ENCODE data around the gene CHIT1. TPM values are rescaled to one million over a fixed set of nuclear protein-coding genes. Genes with fewer than 3 reads are reported as not detected.

Gene CHIT1
- total RNA-seq, 4 donors from 2014 or later, result 0.67 to 4.1 TPM; not detected in 2

DNA sequence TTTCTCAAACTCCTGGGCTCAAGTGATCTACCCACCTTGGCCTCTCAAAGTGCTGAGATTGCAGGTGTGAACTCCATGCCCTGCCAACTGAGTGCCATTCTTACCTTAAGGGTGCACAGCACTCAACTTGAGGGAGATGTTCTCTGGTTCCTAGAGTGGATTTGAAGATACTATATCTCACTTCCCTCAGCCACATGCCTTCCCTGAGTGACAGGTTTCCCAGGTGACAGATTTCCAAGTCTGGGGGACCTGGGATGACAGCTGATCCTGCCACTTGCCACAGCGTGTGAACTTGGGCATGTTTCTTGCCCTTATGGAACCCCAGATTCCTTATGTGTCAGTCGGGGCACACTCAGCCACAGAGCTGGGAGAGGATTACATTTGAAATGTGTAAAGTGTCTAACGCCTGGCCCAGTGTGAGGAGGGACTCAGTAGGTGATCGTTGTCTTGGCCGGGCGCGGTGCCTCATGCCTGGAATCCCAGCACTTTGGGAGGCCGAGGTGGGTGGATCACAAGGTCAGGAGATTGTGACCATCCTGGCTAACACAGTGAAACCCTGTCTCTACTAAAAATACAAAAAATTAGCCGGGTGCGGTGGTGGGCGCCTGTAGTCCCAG, 46.3 kb upstream of the CHIT1 start:
- Histone ChIP-seq H3K27ac (peak overlapping the region; percentile 48 to 85 (median 69)), H3K27me3 (no peaks in the 10 kb centered on the region), H3K4me3 (no peak overlapping the region), H3K9me3 (no peaks in the 10 kb centered on the region), H3K36me3 (no peaks in the 10 kb centered on the region), H3K4me1 (peaks cover 3 to 66% (median 17%) of the 10 kb centered on the region in 4 donors)
- no peak for DNase-seq
- TF ChIP-seq, protein P1, sequence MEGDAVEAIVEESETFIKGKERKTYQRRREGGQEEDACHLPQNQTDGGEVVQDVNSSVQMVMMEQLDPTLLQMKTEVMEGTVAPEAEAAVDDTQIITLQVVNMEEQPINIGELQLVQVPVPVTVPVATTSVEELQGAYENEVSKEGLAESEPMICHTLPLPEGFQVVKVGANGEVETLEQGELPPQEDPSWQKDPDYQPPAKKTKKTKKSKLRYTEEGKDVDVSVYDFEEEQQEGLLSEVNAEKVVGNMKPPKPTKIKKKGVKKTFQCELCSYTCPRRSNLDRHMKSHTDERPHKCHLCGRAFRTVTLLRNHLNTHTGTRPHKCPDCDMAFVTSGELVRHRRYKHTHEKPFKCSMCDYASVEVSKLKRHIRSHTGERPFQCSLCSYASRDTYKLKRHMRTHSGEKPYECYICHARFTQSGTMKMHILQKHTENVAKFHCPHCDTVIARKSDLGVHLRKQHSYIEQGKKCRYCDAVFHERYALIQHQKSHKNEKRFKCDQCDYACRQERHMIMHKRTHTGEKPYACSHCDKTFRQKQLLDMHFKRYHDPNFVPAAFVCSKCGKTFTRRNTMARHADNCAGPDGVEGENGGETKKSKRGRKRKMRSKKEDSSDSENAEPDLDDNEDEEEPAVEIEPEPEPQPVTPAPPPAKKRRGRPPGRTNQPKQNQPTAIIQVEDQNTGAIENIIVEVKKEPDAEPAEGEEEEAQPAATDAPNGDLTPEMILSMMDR (IDR thresholded peaks at IDR 0.05), result no peak
- no peak for TF ChIP-seq POLR2A (IDR thresholded peaks at IDR 0.05)

DNA sequence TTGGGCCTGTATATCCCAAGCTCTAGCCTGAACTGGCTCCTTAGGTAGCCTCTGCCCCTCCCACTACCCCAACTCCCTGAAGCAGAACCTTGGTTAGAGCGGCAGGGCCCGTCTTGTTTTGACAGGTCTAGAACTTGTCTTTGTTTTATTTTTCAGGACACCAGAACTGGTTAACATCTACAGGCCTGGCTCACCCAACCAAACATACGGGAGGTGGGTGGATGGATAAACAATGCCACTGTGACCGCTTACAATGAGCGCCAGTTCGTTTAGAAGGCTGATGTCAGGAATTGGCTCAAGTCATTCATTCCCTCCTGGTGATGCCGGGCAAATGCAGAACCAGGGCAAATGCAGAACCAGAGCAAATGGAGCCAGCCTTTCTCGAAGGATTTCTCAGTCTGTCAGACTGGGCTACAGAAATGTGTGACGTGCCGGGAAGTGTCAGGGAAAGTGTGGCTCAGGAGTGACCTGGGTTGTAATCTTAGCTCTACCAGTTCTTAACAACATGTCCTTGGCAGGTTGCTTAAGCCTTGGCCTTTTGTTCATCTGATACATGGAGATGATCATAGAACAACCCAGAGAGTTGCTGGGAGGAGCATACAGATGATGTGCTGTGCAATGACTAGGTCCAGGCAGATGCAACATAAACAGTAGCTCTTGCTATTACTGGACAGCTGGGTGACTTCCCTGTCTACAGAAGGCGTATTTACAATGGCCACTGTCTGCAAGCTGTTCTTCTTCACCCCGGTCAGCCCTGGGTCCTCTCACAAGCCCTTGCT, 45.3 kb upstream of the CHIT1 start:
- H3K27ac ChIP-seq, result peak overlapping the region; percentile 66 to 85 (median 75)
- no peaks in the 10 kb centered on the region for H3K36me3 ChIP-seq
- peaks cover 3 to 66% (median 17%) of the 10 kb centered on the region in 4 donors for H3K4me1 ChIP-seq
- no peaks in the 10 kb centered on the region for H3K27me3 ChIP-seq
- H3K4me3 ChIP-seq, result peak overlapping the region in 1 of 4 donors; percentile 42
- peak in 2 of 3 donors; percentile 29 to 68 for DNase-seq
- TF ChIP-seq, protein P1 (IDR thresholded peaks at IDR 0.05), result no peak
- TF ChIP-seq POLR2A (IDR thresholded peaks at IDR 0.05), result no peak
- no peaks in the 10 kb centered on the region for H3K9me3 ChIP-seq

DNA sequence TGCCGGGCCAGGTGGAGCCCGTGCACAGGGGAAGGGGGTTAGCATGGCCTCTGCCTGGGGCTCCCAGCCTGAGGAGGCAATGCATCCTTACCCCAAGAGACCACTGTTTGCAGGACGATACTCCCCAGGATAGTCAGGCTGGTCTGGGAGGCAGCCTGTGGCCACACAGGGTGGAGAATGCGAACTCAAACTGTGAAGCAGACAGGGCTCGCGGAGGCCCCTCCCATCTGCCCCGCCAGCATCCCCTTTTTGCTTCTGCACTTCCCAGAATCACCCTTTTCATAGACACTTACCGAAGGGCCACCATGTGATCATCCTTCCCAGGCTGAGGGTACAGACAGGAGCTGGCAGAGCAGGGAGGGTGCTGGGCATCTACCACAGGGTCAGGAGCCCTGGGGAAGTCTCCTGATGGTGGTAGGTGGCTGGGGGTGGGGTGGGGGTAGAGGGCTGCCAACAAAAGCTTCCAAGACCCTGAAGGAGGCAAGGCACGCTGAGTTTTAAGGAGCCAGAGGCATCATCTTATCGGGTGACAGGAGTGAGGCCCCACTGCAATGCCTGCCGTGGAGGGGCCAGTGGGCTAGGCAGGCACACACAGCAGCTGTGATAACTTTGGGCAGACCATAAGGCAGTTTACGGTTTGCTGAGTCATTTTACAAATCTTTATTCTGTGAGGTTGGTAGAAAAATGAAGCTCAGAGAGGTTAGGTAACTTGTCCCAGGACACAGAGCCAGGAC, 44.6 kb upstream of the CHIT1 start:
- H3K27ac ChIP-seq, result peak overlapping the region; percentile 66 to 85 (median 75)
- DNase-seq, result peak in 2 of 3 donors; percentile 73 to 86
- H3K27me3 ChIP-seq, result no peaks in the 10 kb centered on the region
- no peaks in the 10 kb centered on the region for H3K36me3 ChIP-seq
- H3K9me3 ChIP-seq, result no peaks in the 10 kb centered on the region
- no peak for TF ChIP-seq POLR2A (IDR thresholded peaks at IDR 0.05)
- peaks cover 3 to 61% (median 17%) of the 10 kb centered on the region in 4 donors for H3K4me1 ChIP-seq
- peak overlapping the region in 3 of 4 donors; percentile 20 to 42 (median 30) for H3K4me3 ChIP-seq

DNA sequence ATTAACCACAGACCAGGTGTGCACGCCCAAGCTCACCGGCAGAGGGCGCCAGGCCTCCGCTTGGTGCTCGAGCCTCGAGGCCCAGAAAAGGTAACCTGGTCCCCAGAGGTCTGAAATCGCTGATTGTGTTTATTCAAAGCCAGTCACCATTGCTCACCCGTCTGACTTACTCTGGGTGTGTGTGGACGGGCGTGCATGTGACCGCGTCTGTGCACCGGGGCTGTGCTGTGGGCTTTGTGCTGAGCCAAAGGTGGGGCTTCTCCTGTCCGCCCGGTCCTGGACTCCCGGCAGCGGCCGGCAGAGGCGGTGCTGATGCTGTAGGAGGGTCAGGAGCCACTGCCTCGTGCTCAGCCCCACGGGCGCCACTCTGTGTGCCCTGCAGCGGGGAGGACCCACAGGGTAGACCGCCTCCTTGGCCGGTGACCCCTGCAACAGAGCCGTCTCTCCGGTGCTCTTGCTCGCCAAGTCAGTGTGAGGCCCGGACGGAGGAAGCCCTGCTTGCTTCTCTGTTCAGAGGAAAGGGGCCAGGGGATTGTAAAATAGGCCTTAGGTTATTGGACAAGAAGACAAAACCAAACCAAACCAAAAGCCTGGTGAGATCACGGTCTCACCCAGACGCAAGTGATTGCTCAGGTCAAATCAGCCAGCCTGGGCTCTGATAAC, 43.9 kb upstream of the CHIT1 start:
- peak in 1 of 2 donors; percentile 40 for TF ChIP-seq POLR2A (IDR thresholded peaks at IDR 0.05)
- TF ChIP-seq, protein P1 (IDR thresholded peaks at IDR 0.05), result peak; percentile 98 to 100 (median 99)
- Histone ChIP-seq H3K4me3 (peak overlapping the region; percentile 20 to 42 (median 26)), H3K27me3 (no peaks in the 10 kb centered on the region), H3K27ac (peak overlapping the region; percentile 66 to 85 (median 75)), H3K4me1 (peaks cover 3 to 58% (median 16%) of the 10 kb centered on the region in 4 donors), H3K9me3 (no peaks in the 10 kb centered on the region), H3K36me3 (no peaks in the 10 kb centered on the region)
- DNase-seq, result peak; percentile 91 to 96 (median 95)

DNA sequence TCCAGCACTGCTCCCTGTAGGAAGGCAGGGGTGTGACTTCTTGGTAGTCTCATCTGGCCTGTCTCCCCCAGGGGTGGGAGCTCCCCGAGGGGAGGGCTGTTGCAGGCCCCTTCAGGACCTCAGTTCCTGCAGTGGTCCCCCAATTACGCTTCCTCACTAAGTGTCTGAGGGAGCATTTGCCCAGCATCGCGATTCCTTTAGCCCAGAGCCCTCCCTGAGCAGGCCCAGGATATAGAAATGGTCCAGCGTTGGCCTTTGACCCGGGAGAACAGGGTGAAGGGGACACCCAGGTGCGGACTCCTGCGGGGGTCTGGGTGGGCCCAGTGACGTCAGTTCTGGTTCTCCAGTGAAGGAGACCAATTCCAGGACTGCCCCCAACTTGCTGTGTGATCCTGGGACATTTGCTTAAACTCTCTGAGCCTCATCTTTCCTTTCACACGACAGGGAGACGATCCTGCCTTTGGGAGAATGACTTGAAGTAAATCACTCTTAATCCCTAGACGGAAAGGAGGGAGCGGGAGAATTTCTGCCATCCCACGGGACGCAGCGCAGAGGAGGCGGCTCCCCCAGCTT, 43.2 kb upstream of the CHIT1 start:
- TF ChIP-seq POLR2A (IDR thresholded peaks at IDR 0.05), result no peak
- TF ChIP-seq, protein P1 (IDR thresholded peaks at IDR 0.05), result no peak
- peak overlapping the region in 3 of 4 donors; percentile 66 to 85 (median 72) for H3K27ac ChIP-seq
- no peak for DNase-seq
- H3K9me3 ChIP-seq, result no peaks in the 10 kb centered on the region
- no peaks in the 10 kb centered on the region for H3K36me3 ChIP-seq
- peaks cover 0 to 54% (median 11%) of the 10 kb centered on the region in 4 donors for H3K4me1 ChIP-seq
- no peaks in the 10 kb centered on the region for H3K27me3 ChIP-seq
- H3K4me3 ChIP-seq, result peak overlapping the region in 1 of 4 donors; percentile 42
